IMR-90 (cell line): ENCODE measurements around the gene DPH6.

Experiments
- CTCF ChIP-seq: conservative IDR thresholded peaks from 2 replicates; pipeline ENCODE4 v1.5.1; 2012; ENCODE audit warnings: mild to moderate bottlenecking, low read depth, low read length, improper control_type of control experiment
- RAD21 ChIP-seq: IDR thresholded peaks from 2 replicates; pipeline ENCODE4 v1.6.1; 2012; ENCODE audit warnings: low read length, improper control_type of control experiment
- RFX5 ChIP-seq: IDR thresholded peaks from 2 replicates; pipeline ENCODE4 v1.8.0; 2012; ENCODE audit warnings: low read depth, mild to moderate bottlenecking, low read length, moderate library complexity
- TF ChIP-seq, protein P1 (sequence below): fragments of 150-350 bp; IDR thresholded peaks from 2 replicates; pipeline ENCODE4 v1.6.1; 2017; ENCODE audit warnings: mild to moderate bottlenecking, antibody characterized with exemption, low read length, low read depth

- TF ChIP-seq CTCF (no peak), RFX5 (no peak), RAD21 (no peak)
- TF ChIP-seq, protein P1, sequence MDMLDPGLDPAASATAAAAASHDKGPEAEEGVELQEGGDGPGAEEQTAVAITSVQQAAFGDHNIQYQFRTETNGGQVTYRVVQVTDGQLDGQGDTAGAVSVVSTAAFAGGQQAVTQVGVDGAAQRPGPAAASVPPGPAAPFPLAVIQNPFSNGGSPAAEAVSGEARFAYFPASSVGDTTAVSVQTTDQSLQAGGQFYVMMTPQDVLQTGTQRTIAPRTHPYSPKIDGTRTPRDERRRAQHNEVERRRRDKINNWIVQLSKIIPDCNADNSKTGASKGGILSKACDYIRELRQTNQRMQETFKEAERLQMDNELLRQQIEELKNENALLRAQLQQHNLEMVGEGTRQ, result no peak
Observed at GRCh38 chr15:35490511-35490910, 55.5 kb downstream of the DPH6 start.
